Measurements from ENCODE around the gene POU2AF1.
"Not testable (repeated sequence)": the region's sequence is repeated elsewhere in the genome, so short reads cannot be mapped to it uniquely, and the experiment has no call there.

POU2AF1 gene

GRCh38 chr11:111342329-111342728, 36.7 kb downstream of the POU2AF1 start:
- DNase-seq: no peak

DNA sequence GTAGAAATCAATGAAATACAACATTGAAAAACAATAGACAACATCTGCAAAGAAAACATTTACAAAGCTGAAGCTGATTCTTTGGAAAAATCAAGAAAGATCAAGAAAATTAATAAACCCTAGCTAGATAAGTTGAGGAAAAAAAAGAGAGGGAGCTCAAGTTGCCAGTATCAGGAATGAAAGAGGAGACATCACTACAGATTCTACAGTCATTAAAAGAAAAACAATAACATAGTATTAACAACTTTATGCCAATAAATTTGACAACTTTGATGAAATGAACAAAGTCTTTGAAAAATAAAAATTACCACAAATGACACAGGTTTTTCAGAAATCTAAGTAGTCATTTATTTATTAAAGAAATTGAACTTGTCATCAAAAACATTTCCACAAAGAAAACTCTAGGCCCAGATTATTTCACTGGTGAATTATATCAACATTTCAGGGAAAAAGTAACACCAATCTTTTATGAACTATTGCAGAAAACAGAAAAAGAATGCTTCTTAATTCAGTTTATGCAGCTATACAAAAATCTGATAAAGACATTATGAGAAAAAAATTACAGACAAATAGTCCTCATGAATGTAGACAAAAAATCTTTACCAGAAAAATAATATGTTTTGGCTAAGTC, 39.2 kb downstream of the POU2AF1 start:
- no peak for DNase-seq

DNA sequence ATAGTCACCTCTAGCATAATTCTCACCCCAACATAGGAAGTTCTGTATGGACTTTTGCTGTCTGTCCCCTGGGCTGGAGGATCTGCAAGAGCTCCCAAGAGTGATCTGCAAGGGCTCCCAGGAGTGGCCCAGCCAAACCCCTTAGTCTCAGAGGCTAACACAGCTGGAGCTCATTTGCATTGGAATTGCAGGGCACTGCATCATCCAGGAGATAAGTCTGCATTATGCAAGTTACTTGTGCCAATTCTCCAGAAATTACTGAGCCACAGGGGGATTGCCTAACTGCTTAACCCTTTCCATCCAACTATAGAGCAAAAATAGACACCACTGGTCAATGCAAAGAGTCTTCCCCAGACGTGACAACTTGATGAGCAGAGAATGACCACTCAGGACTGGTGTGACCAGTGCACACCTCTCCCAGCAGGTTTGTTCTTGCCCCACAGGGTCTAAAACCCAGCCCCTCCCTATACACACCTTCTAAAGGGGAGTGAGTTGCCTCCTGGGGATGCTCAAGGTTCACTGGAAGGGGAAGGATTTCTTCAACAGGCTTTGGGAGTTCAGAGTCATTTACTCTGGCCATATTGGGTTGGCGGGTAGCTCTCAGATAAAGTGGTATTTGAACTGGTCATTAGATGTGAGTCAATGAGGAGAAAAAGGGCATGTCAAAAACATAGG, 42.4 kb downstream of the POU2AF1 start:
- DNase-seq: no peak

DNA sequence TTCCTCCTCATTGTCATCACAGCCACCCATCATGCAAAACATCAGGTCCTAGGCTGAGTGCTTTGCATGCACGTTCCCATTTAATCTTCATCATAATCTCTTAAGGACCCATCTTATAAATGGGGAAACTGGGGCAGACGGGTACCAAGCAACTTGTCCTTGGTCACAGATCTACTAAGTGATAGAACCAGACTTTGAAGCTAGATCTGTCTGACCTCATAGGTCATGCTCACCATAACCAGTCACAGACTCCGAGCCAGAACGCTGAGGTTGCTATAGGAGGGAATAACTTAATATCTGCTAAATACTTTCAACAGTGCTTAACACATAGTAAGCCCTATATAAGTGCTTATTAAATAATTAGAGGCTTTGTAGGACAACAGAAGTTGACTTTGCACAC, 43.0 kb downstream of the POU2AF1 start:
- DNase-seq: no peak

GRCh38 chr11:111335549-111335948, 43.5 kb downstream of the POU2AF1 start:
- no peak for DNase-seq

DNA sequence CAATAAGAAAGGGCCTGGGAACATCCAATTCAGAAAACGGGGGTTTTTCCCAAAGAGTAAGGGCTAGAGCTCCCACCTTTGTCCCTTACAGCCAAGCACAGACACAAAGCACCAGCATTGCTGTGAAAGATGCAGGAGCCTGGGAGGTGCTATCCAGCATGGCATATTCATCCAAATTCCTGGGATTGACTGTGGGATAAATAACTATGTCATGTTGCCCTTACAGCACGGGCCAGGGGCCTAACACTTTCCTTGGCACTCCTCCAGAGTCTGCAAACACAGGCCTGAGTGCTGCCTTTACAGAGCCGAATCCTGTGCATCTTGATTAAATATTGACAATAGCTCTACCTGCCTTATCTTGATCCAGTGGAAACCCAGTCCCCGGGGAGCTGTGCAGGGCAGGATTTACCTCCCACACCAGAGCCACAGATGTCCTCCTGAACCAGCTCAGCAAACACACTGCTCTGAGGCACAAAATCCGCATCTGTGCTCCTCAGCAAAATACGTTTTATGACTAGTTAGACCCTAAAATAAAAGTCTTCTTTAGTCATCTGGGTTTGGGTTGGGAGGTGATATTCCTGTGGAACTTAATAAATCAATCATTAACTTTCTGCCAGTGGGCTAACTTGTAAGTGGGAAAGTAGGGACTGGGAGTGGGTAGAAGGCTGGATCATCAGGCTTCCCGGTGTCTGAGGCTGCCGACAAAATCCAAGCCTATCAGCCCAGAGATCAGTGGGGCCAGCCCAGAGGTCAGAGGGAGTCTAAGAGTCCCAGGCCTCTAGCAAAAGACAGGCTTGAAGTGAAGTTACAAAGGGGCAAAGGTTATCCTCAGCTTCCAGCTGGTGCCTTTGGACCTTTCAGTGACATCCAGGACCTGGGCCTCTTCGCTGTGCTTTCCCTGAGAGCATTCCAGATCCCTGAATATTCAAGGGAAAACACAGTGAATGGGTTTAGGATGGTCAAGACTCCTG, 44.3 kb downstream of the POU2AF1 start:
- no peak for DNase-seq

GRCh38 chr11:111331711-111332479, 47.2 kb downstream of the POU2AF1 start:
- no peak for DNase-seq

DNA sequence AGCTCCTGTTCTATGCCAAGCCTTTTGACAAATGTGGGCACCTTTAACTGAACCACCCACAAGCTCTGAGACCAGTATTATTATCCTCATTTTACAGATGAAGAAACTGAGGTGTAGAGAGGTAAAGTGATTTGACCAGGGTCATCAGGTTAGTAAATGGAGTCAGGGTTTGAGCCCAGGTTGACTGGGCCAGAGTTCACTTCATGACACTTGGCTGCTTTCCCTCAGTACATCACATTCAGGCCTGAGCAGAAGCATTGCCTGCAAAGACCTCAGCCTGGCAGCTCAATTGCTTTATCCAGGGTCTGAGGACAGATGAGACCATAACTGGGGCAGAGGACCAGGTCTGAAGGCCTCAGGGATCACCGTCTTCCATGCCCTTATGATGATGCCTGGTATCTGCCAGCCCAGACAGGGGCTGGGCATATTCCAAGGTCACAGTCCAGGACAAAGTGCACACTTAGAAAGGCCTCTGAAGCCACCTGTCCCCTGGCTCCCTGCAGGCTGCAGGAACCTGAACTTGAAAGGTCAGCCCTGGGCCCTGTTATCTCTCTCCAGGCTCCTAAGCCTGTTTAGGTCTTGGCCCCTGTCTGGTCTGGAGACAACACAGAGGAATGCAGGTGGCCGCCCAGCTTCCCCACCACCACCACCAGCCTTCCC, 48.7 kb downstream of the POU2AF1 start:
- no peak for DNase-seq

GRCh38 chr11:111329306-111330204, 49.5 kb downstream of the POU2AF1 start:
- DNase-seq: no peak

GRCh38 chr11:111327908-111328624, 51.0 kb downstream of the POU2AF1 start:
- no peak for DNase-seq

GRCh38 chr11:111326824-111327223, 52.3 kb downstream of the POU2AF1 start:
- no peak for DNase-seq

DNA sequence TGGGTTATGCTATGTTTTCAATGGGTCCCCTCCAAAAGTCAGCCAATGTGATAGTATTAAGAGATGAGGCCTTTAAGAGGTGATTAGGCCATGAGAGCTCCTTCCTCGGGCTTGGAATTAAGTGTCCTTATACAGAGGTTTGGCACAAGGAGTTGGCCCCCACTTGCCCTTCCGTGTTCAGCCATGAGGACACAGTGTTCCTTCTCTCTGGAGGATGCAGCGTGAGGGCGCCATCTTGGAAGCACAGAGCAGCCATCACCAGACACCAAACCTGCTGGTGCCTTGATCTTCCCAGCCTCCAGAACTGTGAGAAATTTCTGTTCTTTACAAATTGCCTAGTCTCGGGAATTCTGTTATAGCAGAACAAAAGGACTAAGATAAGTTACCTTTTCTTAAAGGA, 53.8 kb downstream of the POU2AF1 start:
- no peak for DNase-seq

GRCh38 chr11:111324277-111324720, 54.8 kb downstream of the POU2AF1 start:
- no peak for DNase-seq

- no peak for DNase-seq
These were observed 56.5 kb downstream of the POU2AF1 start for GRCh38 chr11:111322534-111322933.

DNA sequence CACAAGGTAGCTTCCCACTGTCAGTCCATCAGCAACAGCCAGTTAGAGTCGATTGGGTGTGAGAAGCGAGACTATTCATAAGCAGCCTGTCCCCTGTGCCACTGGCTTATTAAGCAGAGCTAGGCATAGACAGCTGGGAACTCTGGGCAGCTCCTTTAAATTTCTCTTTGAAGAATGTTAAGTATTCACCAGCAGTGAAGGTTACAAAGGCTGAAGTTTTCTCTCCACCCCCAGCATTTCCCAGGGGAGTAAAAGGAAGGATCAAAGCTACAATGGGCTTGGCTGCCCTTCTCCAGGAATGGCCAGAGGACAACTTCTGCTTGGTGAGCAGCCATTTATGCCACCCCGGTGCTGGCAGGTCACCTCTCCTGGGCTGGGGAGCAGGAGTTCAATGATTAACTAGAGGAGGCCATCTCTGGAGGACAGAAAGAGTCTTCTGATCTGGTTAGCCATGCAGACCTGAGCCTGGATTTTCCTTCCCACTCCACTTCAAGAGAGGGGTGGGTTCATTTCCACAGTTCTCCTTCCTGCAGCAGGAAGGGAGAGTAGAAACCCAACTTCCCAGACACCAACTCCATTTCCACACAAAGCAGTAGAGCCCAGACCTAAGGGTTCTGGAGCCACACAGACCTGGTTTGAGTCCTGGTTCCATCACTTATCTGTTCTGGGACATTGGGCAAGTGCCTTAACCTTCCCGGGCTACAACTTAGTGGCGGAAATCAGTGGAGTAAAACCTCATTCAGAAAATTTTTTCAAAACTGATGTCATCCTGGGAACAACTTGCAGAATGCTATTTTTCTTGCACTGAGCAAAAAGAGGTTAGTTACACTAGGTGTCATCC, 58.1 kb downstream of the POU2AF1 start:
- no peak for DNase-seq

DNA sequence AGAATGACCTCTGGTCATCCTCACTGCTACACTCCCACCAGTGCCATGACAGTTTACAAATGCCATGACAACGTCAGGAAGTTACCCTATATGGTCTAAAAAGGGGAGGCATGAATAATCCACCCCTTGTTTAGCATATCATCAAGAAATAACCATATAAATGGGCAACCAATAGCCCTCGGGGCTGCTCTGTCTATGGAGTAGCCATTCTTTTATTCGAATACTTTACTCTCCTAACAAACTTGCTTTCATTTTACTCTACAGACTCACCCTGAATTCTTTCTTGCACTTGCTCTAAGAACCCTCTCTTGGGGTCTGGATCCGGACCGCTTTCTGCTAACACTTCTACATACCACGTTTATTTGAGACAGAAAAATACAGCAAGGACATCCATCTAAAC, 58.9 kb downstream of the POU2AF1 start:
- DNase-seq: not testable (repeated sequence)

DNA sequence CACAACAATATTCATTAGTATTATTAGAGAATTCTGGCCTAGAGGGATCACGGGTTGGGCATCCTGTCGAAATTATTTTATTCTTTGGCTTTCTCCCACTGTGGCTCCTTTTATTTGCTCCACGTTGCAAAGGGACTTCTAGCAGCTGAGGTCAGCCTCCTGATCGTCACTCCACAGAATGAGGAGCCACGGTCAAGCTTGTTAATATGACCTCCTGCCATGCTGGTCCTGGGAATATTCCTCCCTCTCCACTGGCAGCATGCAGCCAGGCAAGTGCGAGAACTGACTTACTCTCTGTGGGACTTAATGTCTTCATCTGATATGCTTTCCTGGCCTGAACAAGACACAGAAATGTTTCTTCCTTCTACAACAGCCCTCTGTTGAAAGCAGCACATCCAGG, 59.8 kb downstream of the POU2AF1 start:
- DNase-seq: no peak

GRCh38 chr11:111312076-111312475, 67.0 kb downstream of the POU2AF1 start:
- no peak for DNase-seq

GRCh38 chr11:111310723-111311122, 68.4 kb downstream of the POU2AF1 start:
- DNase-seq: no peak

All from AML-193 (cell line).